Brain microvascular endothelial cell (primary cell): ENCODE data around the gene MAP7D2.

Experiments
- DNase-seq: peaks from one replicate; pipeline ENCODE4 v3.0.0-alpha.2; 2020
- H3K27ac ChIP-seq: fragments of 250-450 bp; sonication (Bioruptor Pico); 2 replicates; pipeline ENCODE4 v1.5.1; 2020; ENCODE audit warnings: mild to moderate bottlenecking, moderate library complexity
- H3K27me3 ChIP-seq: fragments of 250-450 bp; sonication (Bioruptor Pico); replicated peaks from 2 replicates; pipeline ENCODE4 v1.5.1; 2020; ENCODE audit warnings: mild to moderate bottlenecking
- H3K36me3 ChIP-seq: fragments of 250-450 bp; sonication (Bioruptor Pico); replicated peaks from 2 replicates; pipeline ENCODE4 v1.5.1; 2020; ENCODE audit warnings: mild to moderate bottlenecking
- H3K4me3 ChIP-seq: 2 replicates; pipeline ENCODE4 v1.5.1; 2011; ENCODE audit warnings: low read depth, mild to moderate bottlenecking, control low read depth, low read length, moderate library complexity
- CTCF ChIP-seq: IDR thresholded peaks from 2 replicates; pipeline ENCODE4 v1.5.1; 2011; ENCODE audit warnings: low read depth, mild to moderate bottlenecking, moderate library complexity, low read length, control low read depth, inconsistent platforms; ENCODE audit errors: missing control alignments
- in situ Hi-C: cut with HindIII; loops from 2 replicates; pipeline ENCODE4 v1.10.0; 2017; ENCODE audit warnings: low sequenced_read_pairs, low pct_ligation_motif_present

Gene MAP7D2

DNA sequence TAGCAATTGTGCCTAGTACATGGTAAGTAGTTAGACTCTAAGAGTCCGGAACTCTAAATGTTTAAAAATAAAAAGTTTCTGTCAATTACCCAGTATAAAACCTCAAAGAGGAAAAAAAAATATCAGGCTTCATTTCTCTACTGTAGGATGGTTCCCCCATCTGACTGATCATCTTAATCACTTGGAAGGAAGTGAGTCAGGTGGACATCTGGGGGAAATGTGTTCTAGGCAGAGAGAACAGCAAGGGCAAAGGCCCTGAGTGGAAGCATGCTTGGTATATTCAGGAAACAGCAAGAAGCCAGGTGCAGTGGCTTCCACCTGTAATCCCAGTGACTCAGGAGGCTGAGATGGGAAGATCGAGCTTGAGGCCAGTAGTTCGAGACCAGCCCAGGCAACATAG is 27.8 kb upstream of the MAP7D2 start:
- no peaks in the 10 kb centered on the region for H3K27me3 ChIP-seq
- in situ Hi-C loops: no loop called here
- no peaks in the 10 kb centered on the region for H3K36me3 ChIP-seq
- peak; percentile 31 for DNase-seq
- TF ChIP-seq CTCF: no peak
- no peak overlapping the region for H3K4me3 ChIP-seq
- H3K27ac ChIP-seq: no peak overlapping the region

GRCh38 chrX:20143561-20143960 is 26.9 kb upstream of the MAP7D2 start:
- no peaks in the 10 kb centered on the region for H3K27me3 ChIP-seq
- H3K36me3 ChIP-seq: peaks cover 2% of the 10 kb centered on the region
- no peak for DNase-seq
- TF ChIP-seq CTCF: no peak
- no peak overlapping the region for H3K4me3 ChIP-seq
- in situ Hi-C loops: no loop called here
- no peak overlapping the region for H3K27ac ChIP-seq

- no peak for DNase-seq
- Histone ChIP-seq H3K36me3 (peaks cover 4% of the 10 kb centered on the region), H3K4me3 (no peak overlapping the region), H3K27ac (no peak overlapping the region), H3K27me3 (no peaks in the 10 kb centered on the region)
- in situ Hi-C loops: no loop called here
- TF ChIP-seq CTCF: no peak
Measured at GRCh38 chrX:20143111-20143510, 26.4 kb upstream of the MAP7D2 start.

GRCh38 chrX:20141281-20142220 is 24.8 kb upstream of the MAP7D2 start, which contains the start of gene EIF1AX:
Gene EIF1AX, minus strand, starts transcription at chrX:20141838. Its CDS starts 198 bp downstream, at chrX:20141640.
- Histone ChIP-seq H3K27me3 (no peaks in the 10 kb centered on the region), H3K4me3 (peak within 1 kb of the TSS; percentile 98), H3K27ac (peak within 1 kb of the TSS; percentile 86), H3K36me3 (peaks cover 14% of the 10 kb centered on the region)
- in situ Hi-C loops: no loop called here
- peak; percentile 100 for DNase-seq
- no peak for TF ChIP-seq CTCF

DNA sequence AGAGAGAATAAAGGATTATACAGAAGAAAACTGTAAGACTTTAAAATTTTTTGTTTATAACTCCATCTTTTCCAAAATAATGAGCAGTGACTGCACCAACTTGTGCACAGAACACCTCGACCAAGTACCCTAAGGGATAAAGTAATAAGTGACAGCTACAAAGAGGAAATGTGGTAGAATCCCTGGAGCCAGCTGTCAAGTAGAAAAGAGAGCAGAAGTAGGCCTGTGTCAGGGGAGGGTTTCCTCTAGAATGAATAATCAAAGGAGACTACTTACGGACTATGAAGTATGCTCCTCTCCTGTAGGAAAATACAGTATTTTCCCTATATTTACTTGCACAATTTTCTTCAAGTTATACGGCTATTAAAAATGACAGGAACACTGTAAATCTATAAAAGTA is 23.7 kb upstream of the MAP7D2 start:
- peaks cover 17% of the 10 kb centered on the region for H3K36me3 ChIP-seq
- in situ Hi-C loops: no loop called here
- no peaks in the 10 kb centered on the region for H3K27me3 ChIP-seq
- no peak overlapping the region for H3K27ac ChIP-seq
- TF ChIP-seq CTCF: no peak
- DNase-seq: no peak
- peak overlapping the region; percentile 98 for H3K4me3 ChIP-seq
